GM21423 (cell line): Measurements from ENCODE around the gene PDPN.
"Not testable (repeated sequence)": the region's sequence is repeated elsewhere in the genome, so short reads cannot be mapped to it uniquely, and the experiment has no call there.

ENCODE experiments used
- ATAC-seq: cut with Tn5 transposase; IDR thresholded peaks from one replicate; pipeline ENCODE4 v1.9.1; 2021; ENCODE audit warnings: mild to moderate bottlenecking, moderate library complexity; ENCODE audit not compliant: unreplicated experiment

The PDPN gene, protein sequence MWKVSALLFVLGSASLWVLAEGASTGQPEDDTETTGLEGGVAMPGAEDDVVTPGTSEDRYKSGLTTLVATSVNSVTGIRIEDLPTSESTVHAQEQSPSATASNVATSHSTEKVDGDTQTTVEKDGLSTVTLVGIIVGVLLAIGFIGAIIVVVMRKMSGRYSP

DNA sequence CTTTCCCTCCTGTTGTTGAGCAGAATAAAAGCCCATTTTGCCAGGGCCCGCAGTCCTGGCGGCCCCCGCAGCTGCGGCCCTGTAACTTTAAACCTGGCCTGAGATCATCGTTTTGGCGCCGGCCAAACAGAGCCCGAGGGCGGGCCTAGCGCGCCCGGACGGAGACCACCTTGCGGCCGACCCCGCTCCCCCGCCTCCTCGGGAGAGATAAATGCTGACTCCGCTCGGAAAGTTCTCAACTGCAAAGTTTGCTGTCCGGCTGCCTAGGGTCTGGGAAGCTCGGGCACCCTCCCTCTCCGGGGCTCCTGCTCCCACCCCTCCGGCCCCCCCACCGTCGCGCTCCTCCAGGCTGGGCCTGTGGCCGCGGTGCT, at the start of gene PDPN:
PDPN (plus strand) TSS at position 238 of the 371 bp plus-strand sequence. CDS start 202 bp downstream, outside the sequence.
- no peak for ATAC-seq

DNA sequence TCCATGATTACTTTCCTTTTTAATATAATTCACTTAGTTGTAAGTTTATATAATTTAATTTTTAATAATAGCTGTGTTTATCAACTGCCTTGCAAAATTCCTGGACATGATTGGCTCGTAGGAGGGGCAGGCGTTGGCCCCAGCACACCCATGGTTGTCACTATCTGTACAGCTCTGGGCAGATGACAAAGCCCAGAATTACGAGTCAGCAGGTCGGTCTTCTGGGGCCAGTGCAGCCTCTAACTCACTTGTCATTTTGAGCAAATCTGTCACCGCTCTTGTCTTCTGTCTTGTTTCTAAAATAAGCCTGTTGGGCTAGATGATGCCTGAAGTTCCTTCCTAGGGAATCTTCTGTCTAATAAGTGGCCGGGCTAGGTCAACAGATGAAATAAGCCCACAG, 48.4 kb upstream of the PDPN start:
- ATAC-seq: no peak

DNA sequence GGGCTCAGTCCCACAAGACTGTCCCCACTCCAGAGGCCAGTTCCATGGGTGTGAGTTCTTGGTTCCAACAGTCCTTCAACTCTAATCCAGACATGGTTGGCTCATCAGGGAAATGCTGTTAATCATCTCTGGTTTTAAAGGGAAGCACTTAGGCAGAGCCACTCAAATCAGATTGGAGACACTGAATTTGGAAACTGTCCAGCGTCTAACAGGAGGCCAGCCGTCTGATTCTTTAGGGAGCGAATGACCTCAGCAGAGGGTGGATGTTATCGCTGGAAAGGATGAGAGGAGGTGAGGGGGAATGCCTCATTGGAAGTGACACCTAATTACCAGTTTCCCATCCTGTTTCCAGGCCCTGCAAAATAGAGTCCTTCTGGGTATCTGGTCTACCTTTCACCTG, 47.1 kb upstream of the PDPN start:
- no peak for ATAC-seq

DNA sequence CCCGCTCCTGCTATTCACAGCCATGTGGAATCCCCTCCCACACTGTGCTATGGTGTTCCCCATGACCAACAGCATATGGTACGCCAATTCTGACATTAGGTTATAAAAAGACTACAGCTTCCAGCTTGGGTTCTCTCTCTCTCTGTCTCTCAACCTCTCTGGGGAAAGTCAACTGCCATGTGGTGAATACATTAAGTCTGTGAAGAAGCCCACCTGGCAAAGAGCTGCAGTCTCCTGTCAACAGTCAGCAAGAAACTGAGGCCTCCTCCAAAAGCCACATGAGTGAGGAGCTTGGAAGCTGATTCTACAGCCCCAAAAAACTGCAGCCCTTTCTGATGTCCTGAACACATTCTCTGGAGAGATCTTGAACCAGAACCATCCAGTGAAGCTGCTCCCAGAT, 44.8 kb upstream of the PDPN start:
- ATAC-seq: no peak

DNA sequence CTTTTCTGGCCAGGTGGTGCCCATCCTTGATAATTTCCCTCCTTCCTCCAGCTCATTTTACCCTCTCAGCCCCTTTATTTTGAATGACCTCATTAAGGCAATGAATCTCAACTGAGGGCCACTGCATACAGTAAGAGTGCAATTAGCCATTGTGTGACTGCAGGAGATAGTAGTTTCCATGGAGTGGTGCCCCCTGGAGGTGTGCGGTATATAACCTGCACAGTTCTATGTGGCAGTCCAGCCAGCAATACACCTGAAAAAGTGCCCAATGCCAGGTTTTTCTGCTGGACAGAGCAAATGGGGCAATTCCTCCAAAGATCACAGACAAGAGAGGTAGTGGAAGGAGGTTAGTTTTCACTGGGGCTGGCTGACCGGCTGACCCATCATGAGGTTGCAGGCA, 43.9 kb upstream of the PDPN start:
- no peak for ATAC-seq

DNA sequence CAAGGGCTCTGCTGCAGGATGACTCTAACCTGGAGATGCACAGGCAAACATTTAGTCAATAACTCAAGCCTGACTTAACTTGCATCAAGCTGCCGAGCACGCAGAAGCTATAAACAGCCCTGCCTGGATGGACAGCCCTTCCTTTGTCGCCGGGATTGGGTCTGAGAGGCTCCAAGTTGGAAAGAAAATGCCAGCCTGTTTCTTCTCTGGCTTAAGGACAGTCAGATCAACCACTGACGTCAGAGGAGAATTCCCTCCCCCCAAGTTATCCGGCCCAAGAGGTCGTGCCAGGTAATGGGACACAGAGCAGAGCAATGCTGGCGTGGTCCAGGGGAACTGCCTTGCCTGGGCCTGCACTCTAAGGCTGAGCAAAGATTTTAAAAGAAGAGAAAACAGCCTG, 42.8 kb upstream of the PDPN start:
- no peak for ATAC-seq

DNA sequence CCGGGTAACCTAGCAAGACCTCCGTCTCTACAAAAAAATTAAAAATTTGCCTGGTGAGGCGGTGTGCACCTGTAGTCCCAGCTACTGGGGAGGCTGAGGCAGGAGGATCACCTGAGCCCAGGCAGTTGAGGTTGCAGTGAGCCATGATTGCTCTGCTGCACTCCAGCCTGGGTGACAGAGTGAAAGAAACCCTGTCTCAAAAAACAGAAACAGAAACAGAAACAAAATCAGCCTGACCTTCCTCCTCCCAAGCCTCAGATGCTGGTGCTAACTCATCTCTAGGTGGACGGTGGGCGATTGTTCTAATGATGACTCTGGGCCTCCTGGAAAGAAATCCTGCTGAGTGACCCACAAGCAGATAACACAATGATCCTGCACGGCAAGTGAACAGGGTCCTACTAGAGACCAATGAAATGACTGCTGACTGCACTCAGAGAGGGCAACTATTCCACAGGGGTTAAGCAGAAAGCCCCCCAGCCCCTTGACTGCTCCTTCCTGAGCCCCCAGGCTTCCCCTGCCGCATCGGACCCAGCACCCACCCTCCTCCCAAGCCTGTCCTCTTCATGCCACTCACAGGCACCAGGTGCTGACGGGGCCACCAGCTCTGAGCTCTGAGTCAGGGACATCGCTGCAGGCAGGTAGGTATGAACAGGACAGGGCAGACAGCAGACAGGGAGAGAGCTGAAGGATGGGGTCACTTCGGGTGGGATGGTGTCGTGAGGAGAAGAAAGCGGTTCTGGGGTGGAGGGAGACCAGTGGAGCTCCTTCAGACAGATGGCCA, 42.0 kb upstream of the PDPN start:
- no peak for ATAC-seq

DNA sequence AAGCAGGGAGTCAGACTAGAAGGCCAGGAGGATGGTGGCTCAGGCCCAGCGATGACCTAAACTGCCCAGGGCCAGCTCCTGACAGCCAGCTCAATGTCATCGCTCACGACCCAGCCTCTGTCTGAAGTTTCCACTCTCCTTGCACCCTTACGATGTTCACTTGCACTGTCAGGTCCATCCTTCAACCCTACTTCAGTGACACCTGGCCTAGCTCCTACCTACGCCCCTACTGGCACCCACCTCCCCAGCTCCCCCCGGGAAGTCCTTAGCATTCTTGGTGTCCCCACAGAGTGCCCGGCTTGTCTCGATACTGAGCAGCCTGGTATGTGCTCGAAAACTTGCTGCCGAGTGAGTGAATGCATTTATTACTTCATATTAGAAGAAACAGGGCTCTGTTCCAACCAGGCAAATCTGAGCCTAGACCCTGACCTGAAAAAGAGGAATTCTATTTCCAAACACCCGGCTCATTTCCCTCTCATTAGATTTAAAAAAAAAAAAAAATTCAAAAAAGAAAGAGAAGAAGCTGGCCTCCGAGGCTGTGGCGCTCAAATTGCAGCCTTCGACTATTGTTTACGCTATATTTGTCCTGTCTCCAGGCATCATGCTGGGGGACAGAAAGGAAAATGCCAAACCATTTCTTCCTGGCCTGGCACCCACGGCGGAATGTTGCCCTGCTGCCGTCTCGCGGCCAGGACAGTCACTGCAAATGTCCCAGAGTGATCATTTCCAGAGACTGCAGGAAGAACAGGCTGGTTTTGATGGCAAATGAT, 40.0 kb upstream of the PDPN start:
- no peak for ATAC-seq

DNA sequence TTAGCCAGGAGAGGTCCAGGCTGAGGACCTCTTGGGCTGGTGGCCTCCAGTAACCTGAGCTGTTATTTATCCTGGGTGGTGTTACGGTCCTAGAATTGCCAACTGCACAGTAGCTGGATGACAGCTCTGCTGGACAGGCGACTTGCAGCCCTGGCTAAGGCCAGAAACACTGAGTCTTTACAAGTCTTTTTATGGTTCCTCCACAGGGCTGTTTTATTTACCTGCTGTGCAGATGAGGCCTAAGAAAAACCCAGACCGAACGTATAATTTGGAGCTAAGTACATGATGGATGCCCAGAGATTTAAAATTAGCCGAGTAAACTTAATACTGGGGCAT, 39.4 kb upstream of the PDPN start:
- no peak for ATAC-seq

DNA sequence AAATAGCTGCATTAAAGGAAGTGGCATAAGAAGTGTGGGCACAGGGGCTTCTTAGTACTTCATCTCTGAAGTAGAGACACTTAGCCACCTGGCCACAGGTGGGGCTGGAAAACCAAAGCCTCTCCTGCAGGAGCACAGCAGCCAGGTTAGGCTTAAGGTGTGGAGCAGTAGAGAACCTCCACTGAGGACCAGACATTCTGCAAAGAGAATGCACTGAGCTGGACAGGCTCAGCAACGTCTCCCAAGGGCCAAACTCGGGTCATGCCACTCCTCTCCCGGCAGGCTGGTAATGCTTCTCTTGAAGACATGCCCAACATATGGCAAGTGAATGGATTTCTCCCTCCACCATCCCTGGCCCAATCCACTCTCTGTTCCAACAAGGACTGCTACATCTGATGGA, 36.8 kb upstream of the PDPN start:
- ATAC-seq: no peak

DNA sequence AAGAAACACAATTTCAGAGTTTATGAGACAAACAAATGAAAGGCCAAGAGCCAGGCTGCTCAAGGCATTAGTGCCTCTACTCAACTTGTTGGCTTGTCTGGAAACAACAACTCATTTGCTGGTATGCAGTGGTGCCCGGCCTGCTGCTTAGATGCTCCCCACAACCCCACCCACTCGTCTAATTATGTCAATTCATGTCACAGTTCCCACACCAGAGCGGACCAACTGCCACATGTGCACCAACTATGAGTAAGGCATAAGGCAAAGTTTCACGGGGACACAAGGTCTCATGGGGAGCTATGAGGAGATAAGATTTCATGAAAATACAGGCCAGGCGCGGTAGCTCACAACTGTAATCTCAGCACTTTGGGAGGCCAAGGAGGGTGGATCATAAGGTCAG, 35.4 kb upstream of the PDPN start:
- no peak for ATAC-seq

DNA sequence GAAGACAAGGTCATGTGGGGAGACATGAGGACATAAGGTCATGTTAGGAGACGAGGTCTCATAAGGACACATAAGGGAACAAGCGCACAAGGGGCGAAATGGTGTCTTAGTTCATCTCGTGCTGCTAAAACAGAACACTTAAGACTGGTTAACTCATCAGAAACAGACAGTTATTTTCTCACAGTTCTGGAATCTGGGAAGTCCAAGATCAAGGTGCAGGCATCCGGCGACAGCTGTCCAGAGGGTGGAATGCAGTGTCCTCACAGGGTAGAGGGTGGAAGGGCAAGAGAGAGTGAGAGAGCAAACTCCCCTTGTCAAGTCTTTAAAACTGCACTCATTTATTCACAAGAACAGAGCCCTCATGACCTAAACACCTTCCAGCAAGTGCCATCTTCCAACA, 34.6 kb upstream of the PDPN start:
- no peak for ATAC-seq

DNA sequence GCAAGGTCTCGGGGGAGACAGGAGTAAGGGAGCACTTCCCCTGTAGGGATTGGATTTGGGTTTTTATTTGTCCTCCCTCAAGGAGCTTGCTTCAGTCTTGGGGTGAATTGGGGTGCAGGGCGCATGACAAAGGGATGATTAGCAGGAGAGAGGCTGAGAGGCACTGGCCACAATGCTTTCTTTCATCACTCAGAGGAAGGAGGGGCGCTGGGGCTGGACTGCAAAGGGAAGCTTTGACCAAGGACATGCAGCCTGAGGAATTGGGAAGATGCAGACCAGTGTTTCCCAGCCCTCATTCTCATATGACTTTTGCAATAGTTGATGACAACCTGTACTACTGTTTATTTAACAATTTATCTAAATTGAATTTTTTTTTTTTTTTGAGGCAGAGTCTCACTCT, 34.1 kb upstream of the PDPN start:
- ATAC-seq: no peak

DNA sequence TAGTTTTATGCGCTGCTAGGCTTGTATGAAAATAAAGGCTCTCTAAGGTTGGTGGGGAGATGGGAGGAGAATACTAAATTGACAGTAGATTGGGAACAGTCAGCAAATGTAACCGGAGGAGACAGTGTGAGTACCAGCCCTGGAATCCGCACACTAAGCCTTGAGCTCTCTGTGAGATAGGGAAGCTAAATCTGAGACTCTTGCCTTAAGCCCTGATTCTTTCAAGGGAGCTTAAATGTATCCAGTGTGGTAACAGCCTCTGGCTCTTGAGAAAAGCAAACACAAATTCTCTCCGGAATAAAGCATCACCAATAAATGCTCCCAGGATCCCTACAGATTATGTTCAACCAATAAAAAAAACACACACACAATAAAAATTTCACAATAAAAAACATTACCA, 33.0 kb upstream of the PDPN start:
- ATAC-seq: no peak

DNA sequence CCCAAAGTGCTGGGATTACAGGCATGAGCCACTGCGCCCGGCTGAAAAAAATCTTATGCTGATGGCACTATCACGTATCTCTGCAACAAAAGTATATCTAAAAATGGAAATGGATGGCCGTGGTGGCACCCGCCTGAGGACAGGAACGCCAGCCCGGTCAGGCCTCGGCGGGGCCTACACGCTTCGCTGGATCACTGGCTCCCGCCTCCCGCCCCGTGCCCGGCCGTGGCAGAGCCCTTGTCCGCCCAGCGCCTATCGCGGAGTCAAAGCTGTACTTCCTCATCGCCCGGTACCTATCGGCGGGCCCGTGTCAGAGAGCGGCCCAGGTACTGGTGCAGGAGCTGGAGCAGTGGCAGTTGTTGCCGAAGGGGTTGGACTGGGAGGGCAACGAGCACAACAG, 28.8 kb upstream of the PDPN start:
- no peak for ATAC-seq

DNA sequence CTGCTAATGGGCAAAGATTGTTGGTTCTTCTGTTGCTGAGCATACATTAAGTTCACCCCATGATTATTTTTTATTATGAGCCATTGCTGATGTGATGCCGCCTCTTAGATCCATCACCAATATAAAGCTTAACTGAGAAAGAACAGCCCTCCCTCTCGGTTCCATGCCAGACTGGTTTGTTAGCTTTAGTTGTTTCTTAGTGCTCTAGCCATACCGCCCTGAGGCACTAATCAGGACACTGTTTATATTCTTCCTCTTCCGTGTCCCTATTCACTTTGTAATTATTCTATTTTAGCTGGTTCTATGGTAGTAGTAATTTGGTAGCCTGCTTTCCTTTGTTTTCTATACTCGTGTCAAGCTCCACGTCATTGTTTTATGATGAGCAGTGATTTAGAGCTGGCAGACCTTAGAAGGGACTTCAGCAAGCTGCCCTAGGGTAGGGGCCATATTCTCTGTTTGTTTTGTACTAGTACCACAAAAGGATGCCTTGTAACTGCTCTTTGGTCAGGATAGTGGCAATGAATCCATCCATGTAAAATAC, 27.3 kb upstream of the PDPN start:
- no peak for ATAC-seq

DNA sequence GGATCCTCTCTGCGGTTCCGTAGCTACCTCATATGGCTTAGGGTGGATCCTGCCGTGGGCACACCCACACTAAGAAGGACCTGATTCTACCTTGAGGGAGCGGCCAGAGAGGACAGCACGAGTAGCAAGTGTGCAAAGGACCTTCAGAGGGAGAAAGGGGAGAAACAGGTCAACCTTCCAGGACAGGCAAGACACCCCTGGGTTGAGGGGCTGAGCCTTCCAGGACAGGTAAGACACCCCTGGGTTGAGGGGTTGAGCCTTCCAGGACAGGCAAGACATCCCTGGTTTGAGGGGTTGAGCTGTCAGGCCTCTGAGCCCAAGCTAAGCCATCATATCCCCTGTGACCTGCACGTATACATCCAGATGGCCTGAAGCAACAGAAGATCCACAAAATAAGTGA, 23.1 kb upstream of the PDPN start:
- ATAC-seq: no peak

DNA sequence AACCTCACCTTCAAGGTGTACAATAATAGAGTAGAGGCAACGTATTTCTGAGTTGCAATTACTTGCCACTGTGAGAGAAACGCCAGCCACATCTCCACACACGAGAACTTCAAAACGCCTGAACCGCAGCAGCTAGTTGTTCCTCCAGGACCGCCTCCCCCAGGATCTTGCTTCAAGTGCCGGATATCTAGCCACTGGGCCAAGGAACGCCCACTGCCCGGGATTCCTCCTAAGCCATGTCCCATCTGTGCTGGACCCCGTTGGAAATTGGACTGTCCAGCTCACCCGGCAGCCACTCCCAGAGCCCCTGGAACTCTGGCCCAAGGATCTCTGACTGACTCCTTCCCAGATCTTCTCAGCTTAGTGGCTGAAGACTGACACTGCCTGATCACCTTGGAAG, 20.7 kb upstream of the PDPN start:
- not testable (repeated sequence) for ATAC-seq

DNA sequence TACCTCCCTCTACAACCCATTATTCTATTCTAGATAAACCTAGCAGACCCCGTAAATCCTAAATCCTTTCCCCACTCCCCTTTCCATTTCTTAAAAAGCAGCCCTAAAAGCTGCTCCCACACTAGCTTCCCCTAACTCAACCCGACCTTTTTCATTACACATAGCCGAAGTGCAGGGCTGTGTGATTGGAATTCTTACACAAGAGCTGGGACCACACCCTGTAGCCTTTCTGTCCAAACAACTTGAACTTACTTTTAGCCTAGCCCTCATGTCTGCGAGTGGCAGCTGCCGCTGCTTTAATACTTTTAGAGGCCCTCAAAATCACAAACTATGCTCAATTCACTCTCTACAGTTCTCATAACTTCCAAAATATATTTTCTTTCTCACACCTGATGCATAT, 19.6 kb upstream of the PDPN start:
- ATAC-seq: no peak

DNA sequence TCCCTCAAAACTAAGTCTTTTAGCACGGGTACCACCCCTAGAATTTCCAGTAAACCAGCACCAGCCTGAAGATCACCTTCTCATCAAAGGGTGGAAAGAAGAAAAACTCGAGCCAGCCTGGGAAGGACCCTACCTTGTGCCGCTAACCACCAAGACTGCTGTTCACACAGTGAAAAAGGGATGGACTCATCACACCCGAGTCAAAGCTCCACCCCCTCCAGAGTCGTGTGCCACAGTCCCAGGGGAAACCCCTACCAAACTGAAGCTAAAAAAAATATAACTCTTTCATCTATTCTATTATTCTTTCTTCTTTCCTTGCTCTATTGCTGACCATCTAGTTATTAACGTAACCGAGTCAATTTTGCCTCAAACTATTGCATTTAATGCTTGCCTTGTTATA, 13.2 kb upstream of the PDPN start:
- not testable (repeated sequence) for ATAC-seq

DNA sequence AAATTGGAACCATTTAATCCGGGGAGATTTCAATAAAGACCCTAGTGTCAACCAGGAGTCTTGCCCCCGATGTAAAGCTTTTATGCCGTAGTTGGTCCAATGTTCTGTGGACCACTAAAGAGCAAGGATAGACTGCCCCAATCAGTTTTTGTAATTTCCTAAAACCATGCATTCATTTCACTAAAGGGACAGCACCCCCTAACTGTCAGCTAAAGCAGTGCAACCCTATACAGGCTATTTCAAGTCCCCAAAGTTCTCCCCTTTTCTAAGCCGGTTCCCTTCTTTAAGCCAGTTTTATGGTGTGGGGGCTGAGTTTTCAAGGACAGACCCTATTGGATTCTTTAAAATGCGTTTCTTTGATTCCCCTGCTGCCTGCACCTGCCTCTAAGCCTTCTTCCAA, 12.7 kb upstream of the PDPN start:
- ATAC-seq: no peak

DNA sequence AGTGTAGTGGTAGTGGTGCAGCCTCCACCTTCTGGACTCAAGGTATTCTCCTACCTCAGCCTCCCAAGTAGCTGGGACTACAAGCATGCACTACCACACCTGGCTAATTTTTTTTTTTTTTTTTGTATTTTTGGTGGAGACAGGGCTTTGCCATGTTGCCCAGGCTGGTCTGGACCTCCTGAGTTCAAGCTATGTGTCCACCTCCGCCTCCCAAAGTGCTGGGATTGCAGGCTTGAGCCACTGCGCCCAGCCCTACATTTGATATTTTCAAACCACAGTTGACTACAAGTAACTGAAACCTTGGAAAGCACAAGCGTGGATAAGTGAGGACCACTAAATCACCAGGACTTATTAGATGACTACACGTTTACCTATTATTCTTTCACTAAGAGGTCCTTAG, 10.0 kb upstream of the PDPN start:
- ATAC-seq: no peak
